ENCODE measurements around the gene CEP57L1.

GRCh38 chr6:109071125-109071917, 24.0 kb upstream of the CEP57L1 start:
- TF ChIP-seq CTCF (IDR thresholded peaks at IDR 0.05; ENCODE audit: insufficient read depth, low read depth, low read length) (no peak), EZH2 (IDR thresholded peaks at IDR 0.05; ENCODE audit: insufficient read depth, low read length) (no peak)
